ENCODE results near the gene DPRX. TPM values are rescaled to one million over a fixed set of nuclear protein-coding genes. Genes with fewer than 3 reads are reported as not detected.

The DPRX gene
- total and polyA plus RNA-seq, 2 experiments from 2014 or later, result not detected

DNA sequence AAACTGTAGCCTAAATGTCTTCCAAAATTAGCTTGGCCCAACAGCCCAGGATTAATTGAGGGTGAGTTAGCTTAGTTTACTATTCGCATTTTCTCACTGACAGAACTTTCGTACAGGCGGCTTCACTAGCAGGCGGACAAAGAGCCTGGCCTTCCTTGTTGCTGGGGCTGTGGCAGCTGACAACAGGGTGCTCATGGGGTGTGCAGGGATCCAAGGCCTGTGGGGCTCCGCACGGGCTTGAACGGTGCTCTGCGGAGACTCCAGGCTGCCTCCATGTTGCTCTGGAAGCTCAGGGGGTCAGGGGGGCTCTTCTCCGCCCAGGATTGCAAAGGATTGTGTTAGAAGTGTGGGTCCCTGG lies 36.3 kb upstream of the DPRX start:
- no peak for DNase-seq (ENCODE audit: low spot score)

GRCh38 chr19:53596056-53596455 lies 35.7 kb upstream of the DPRX start:
- Mint-ChIP-seq H3K9me3 (peaks cover 14% of the 10 kb centered on the region; the same call in 2 of the 3 replicates), H3K27ac (peak overlapping the region; percentile 100), H3K4me1 (peaks cover 25% of the 10 kb centered on the region), H3K4me3 (peak overlapping the region; percentile 58), H3K27me3 (ENCODE audit: insufficient read depth, low read depth, poor library complexity) (peaks cover 18% of the 10 kb centered on the region), H3K36me3 (ENCODE audit: low read depth) (peaks cover 2% of the 10 kb centered on the region; the same call in 1 of the 3 replicates)
- peak overlapping the region; percentile 13 for H3K4me3 ChIP-seq
- peak overlapping the region; percentile 3 for H3K4me2 ChIP-seq
- H3K4me1 ChIP-seq (ENCODE audit: insufficient read depth), result peaks cover 20% of the 10 kb centered on the region
- H3K27me3 ChIP-seq (ENCODE audit: insufficient read depth), result no peaks in the 10 kb centered on the region
- peak; percentile 10 for ATAC-seq
- no peaks in the 10 kb centered on the region for H4K20me1 ChIP-seq (replicated peaks; ENCODE audit: insufficient read depth)
- H3K9me2 ChIP-seq (ENCODE audit: insufficient read depth), result no peaks in the 10 kb centered on the region; the same call in 1 of the 2 replicates
- peak; percentile 73 for DNase-seq (ENCODE audit: low spot score)
- H3K36me3 ChIP-seq (ENCODE audit: insufficient read depth), result no peaks in the 10 kb centered on the region
- no peaks in the 10 kb centered on the region; the same call in 1 of the 2 replicates for H3K79me2 ChIP-seq (replicated peaks; ENCODE audit: insufficient read depth)
- H3K27ac ChIP-seq (ENCODE audit: low read depth), result peak overlapping the region; percentile 99
- TF ChIP-seq ZNF114 (CRISPR knock-in tag; IDR thresholded peaks at IDR 0.05), result no peak
- TF ChIP-seq EZH2 (IDR thresholded peaks at IDR 0.05; ENCODE audit: low read depth, unreplicated experiment), result no peak
- TF ChIP-seq, protein P1, sequence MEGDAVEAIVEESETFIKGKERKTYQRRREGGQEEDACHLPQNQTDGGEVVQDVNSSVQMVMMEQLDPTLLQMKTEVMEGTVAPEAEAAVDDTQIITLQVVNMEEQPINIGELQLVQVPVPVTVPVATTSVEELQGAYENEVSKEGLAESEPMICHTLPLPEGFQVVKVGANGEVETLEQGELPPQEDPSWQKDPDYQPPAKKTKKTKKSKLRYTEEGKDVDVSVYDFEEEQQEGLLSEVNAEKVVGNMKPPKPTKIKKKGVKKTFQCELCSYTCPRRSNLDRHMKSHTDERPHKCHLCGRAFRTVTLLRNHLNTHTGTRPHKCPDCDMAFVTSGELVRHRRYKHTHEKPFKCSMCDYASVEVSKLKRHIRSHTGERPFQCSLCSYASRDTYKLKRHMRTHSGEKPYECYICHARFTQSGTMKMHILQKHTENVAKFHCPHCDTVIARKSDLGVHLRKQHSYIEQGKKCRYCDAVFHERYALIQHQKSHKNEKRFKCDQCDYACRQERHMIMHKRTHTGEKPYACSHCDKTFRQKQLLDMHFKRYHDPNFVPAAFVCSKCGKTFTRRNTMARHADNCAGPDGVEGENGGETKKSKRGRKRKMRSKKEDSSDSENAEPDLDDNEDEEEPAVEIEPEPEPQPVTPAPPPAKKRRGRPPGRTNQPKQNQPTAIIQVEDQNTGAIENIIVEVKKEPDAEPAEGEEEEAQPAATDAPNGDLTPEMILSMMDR (conservative IDR thresholded peaks at IDR 0.05; ENCODE audit: low read depth in 2 of 2), result no peak
- no peak for TF ChIP-seq ZNF462 (CRISPR knock-in tag; IDR thresholded peaks at IDR 0.05)
- TF ChIP-seq JUNB (IDR thresholded peaks at IDR 0.05; ENCODE audit: unreplicated experiment), result no peak
- no peak for TF ChIP-seq STAT1 (IDR thresholded peaks at IDR 0.05; ENCODE audit: unreplicated experiment)
- no peak for TF ChIP-seq EZH2phosphoT487 (IDR thresholded peaks at IDR 0.05; ENCODE audit: unreplicated experiment)
- no peak for TF ChIP-seq NANOG (IDR thresholded peaks at IDR 0.05; ENCODE audit: borderline replicate concordance)
- TF ChIP-seq CREB1 (CRISPR knock-in tag; IDR thresholded peaks at IDR 0.05; ENCODE audit: low read depth), result no peak
- TF ChIP-seq ZNF331 (CRISPR knock-in tag; IDR thresholded peaks at IDR 0.05; ENCODE audit: low read depth), result no peak
- no peak; the same call in 1 of the 2 replicates for TF ChIP-seq POLR2AphosphoS5 (IDR thresholded peaks at IDR 0.05; ENCODE audit: low read depth)
- TF ChIP-seq, protein P2, sequence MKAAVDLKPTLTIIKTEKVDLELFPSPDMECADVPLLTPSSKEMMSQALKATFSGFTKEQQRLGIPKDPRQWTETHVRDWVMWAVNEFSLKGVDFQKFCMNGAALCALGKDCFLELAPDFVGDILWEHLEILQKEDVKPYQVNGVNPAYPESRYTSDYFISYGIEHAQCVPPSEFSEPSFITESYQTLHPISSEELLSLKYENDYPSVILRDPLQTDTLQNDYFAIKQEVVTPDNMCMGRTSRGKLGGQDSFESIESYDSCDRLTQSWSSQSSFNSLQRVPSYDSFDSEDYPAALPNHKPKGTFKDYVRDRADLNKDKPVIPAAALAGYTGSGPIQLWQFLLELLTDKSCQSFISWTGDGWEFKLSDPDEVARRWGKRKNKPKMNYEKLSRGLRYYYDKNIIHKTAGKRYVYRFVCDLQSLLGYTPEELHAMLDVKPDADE (IDR thresholded peaks at IDR 0.05), result no peak
- H2AFZ ChIP-seq, result no peak overlapping the region
- peaks cover 43% of the 10 kb centered on the region for H3F3A ChIP-seq (replicated peaks; ENCODE audit: low read depth)

More for the DNA sequence above, 36.3 kb upstream of the DPRX start:
- H3K79me2 ChIP-seq (replicated peaks; ENCODE audit: insufficient read depth), result no peaks in the 10 kb centered on the region; the same call in 1 of the 2 replicates
- H3K27ac ChIP-seq (ENCODE audit: low read depth), result peak overlapping the region; percentile 99
- peak; percentile 66 for ATAC-seq
- Mint-ChIP-seq H3K4me1 (peaks cover 25% of the 10 kb centered on the region), H3K9me3 (peaks cover 14% of the 10 kb centered on the region; the same call in 2 of the 3 replicates), H3K4me3 (peak overlapping the region; percentile 58), H3K27me3 (ENCODE audit: insufficient read depth, low read depth, poor library complexity) (peaks cover 18% of the 10 kb centered on the region), H3K27ac (peak overlapping the region; percentile 100), H3K36me3 (ENCODE audit: low read depth) (peaks cover 2% of the 10 kb centered on the region; the same call in 1 of the 3 replicates)
- H3F3A ChIP-seq (replicated peaks; ENCODE audit: low read depth), result peaks cover 43% of the 10 kb centered on the region
- H4K20me1 ChIP-seq (replicated peaks; ENCODE audit: insufficient read depth), result no peaks in the 10 kb centered on the region
- peaks cover 20% of the 10 kb centered on the region for H3K4me1 ChIP-seq (ENCODE audit: insufficient read depth)
- no peak overlapping the region for H2AFZ ChIP-seq
- 0 out of 2 replicates have a peak, but pooled peaks have one; percentile 45 for TF ChIP-seq POLR2AphosphoS5 (IDR thresholded peaks at IDR 0.05; ENCODE audit: low read depth)
- TF ChIP-seq EZH2phosphoT487 (IDR thresholded peaks at IDR 0.05; ENCODE audit: unreplicated experiment), result no peak
- peak overlapping the region; percentile 3 for H3K4me2 ChIP-seq
- no peaks in the 10 kb centered on the region for H3K36me3 ChIP-seq (ENCODE audit: insufficient read depth)
- H3K27me3 ChIP-seq (ENCODE audit: insufficient read depth), result no peaks in the 10 kb centered on the region
- H3K9me2 ChIP-seq (ENCODE audit: insufficient read depth), result no peaks in the 10 kb centered on the region; the same call in 1 of the 2 replicates
- H3K4me3 ChIP-seq, result peak overlapping the region; percentile 13; the same call in 1 of the 2 replicates

All from GM23338 (cell line).